H9 (cell line): ENCODE data around the gene FRYL. TPM values are rescaled to one million over a fixed set of nuclear protein-coding genes. Genes with fewer than 3 reads are reported as not detected.

Source experiments
- DNase-seq: peaks from one replicate; pipeline ENCODE4 v3.0.0-alpha.2; 2017
- H2AFZ ChIP-seq: one replicate; pipeline ENCODE4 v1.6.1; 2013; ENCODE audit warnings: mild to moderate bottlenecking, low read length, control low read depth, moderate library complexity
- H2AK5ac ChIP-seq: 2 replicates; pipeline ENCODE4 v1.6.1; 2013; ENCODE audit warnings: low read length, control low read depth, mixed read lengths; ENCODE audit not compliant: insufficient read length
- H2BK120ac ChIP-seq: one replicate; pipeline ENCODE4 v1.6.1; 2013; ENCODE audit warnings: low read depth, mild to moderate bottlenecking, low read length, control low read depth, inconsistent platforms; ENCODE audit not compliant: poor library complexity, severe bottlenecking
- H2BK12ac ChIP-seq: 2 replicates; pipeline ENCODE4 v1.6.1; 2013; ENCODE audit warnings: low read length, control low read depth, mixed read lengths, low read depth; ENCODE audit not compliant: insufficient read length
- H2BK15ac ChIP-seq: 2 replicates; pipeline ENCODE4 v1.6.1; 2013; ENCODE audit warnings: low read depth, low read length, control low read depth
- H2BK20ac ChIP-seq: one replicate; pipeline ENCODE4 v1.6.1; 2013; ENCODE audit warnings: low read depth, mild to moderate bottlenecking, low read length, control low read depth, inconsistent platforms; ENCODE audit not compliant: poor library complexity, severe bottlenecking
- H2BK5ac ChIP-seq: 2 replicates; pipeline ENCODE4 v1.6.1; 2013; ENCODE audit warnings: low read length, control low read depth, mixed read lengths; ENCODE audit not compliant: insufficient read length
- H3K14ac ChIP-seq: 2 replicates; pipeline ENCODE4 v1.6.1; 2013; ENCODE audit warnings: low read length, control low read depth; ENCODE audit not compliant: insufficient read depth
- H3K18ac ChIP-seq: 2 replicates; pipeline ENCODE4 v1.6.1; 2013; ENCODE audit warnings: low read depth, mild to moderate bottlenecking, mixed read lengths, low read length, control low read depth; ENCODE audit not compliant: insufficient read length
- H3K23ac ChIP-seq: 2 replicates; pipeline ENCODE4 v1.6.1; 2013; ENCODE audit warnings: low read length, control low read depth, mixed read lengths, low read depth; ENCODE audit not compliant: insufficient read length
- H3K23me2 ChIP-seq: 2 replicates; pipeline ENCODE4 v1.6.1; 2013; ENCODE audit warnings: low read depth, mild to moderate bottlenecking, mixed read lengths, low read length, control low read depth; ENCODE audit not compliant: insufficient read length, poor library complexity, severe bottlenecking
- H3K27ac ChIP-seq: 2 replicates; pipeline ENCODE4 v1.5.1; 2013; ENCODE audit warnings: low read length, control low read depth, mixed read lengths, low read depth; ENCODE audit not compliant: insufficient read length
- H3K27me3 ChIP-seq: 2 replicates; pipeline ENCODE4 v1.6.1; 2013; ENCODE audit warnings: low read length, control low read depth, inconsistent platforms; ENCODE audit not compliant: insufficient read depth
- H3K4ac ChIP-seq: 2 replicates; pipeline ENCODE4 v1.6.1; 2013; ENCODE audit warnings: low read depth, mild to moderate bottlenecking, control low read depth, inconsistent platforms, low read length, moderate library complexity
- H3K4me1 ChIP-seq: 2 replicates; pipeline ENCODE4 v1.6.1; 2013; ENCODE audit warnings: low read length, control low read depth, inconsistent platforms; ENCODE audit not compliant: insufficient read depth
- H3K4me2 ChIP-seq: 2 replicates; pipeline ENCODE4 v1.6.1; 2013; ENCODE audit warnings: low read length, control low read depth, mixed read lengths; ENCODE audit not compliant: insufficient read length, insufficient read depth
- H3K56ac ChIP-seq: 2 replicates; pipeline ENCODE4 v1.6.1; 2013; ENCODE audit warnings: low read depth, mild to moderate bottlenecking, mixed read lengths, low read length, control low read depth; ENCODE audit not compliant: insufficient read length
- H3K79me1 ChIP-seq: 2 replicates; pipeline ENCODE4 v1.6.1; 2013; ENCODE audit warnings: low read depth, mild to moderate bottlenecking, moderate library complexity, low read length, control low read depth, inconsistent platforms; ENCODE audit not compliant: insufficient read depth, poor library complexity, severe bottlenecking
- H3K79me2 ChIP-seq: 2 replicates; pipeline ENCODE4 v1.6.1; 2013; ENCODE audit warnings: low read length, control low read depth, inconsistent platforms; ENCODE audit not compliant: insufficient read depth
- H3K9ac ChIP-seq: 2 replicates; pipeline ENCODE4 v1.6.1; 2013; ENCODE audit warnings: low read length, control low read depth, mixed read lengths; ENCODE audit not compliant: insufficient read length; ENCODE audit errors: extremely low read depth
- H3K9me3 ChIP-seq: one replicate; pipeline ENCODE4 v1.6.1; 2013; ENCODE audit warnings: low read depth, low read length, inconsistent platforms; ENCODE audit not compliant: control insufficient read depth
- H3T11ph ChIP-seq: one replicate; pipeline ENCODE4 v1.6.1; 2013; ENCODE audit warnings: mild to moderate bottlenecking, low read length, control low read depth, inconsistent platforms
- H4K20me1 ChIP-seq: one replicate; pipeline ENCODE4 v1.6.1; 2013; ENCODE audit not compliant: control insufficient read depth, insufficient read length, insufficient read depth
- H4K5ac ChIP-seq: 2 replicates; pipeline ENCODE4 v1.6.1; 2013; ENCODE audit warnings: low read depth, mild to moderate bottlenecking, mixed read lengths, low read length, control low read depth; ENCODE audit not compliant: insufficient read length
- H4K8ac ChIP-seq: replicated peaks from 2 replicates; pipeline ENCODE4 v1.6.1; 2013; ENCODE audit warnings: low read length, control low read depth, mixed read lengths, low read depth; ENCODE audit not compliant: insufficient read length
- H4K91ac ChIP-seq: 2 replicates; pipeline ENCODE4 v1.6.1; 2013; ENCODE audit warnings: low read depth, mild to moderate bottlenecking, moderate library complexity, mixed read lengths, low read length, control low read depth; ENCODE audit not compliant: insufficient read length
- H3K27ac Mint-ChIP-seq, 3 experiments: 2 replicates in 2 of 3; 3 replicates in 1 of 3; pipeline ENCODE4 v1.8.0; 2020 to 2021; ENCODE audit warnings: mixed read lengths in 3 of 3, mild to moderate bottlenecking in 1 of 3, moderate library complexity in 1 of 3
- H3K27me3 Mint-ChIP-seq: 2 replicates; pipeline ENCODE4 v1.8.0; 2021; ENCODE audit warnings: low read depth, mild to moderate bottlenecking, moderate library complexity, mixed read lengths
- H3K36me3 Mint-ChIP-seq, 3 experiments: 2 replicates in 2 of 3; 3 replicates in 1 of 3; pipeline ENCODE4 v1.8.0; 2020 to 2021; ENCODE audit warnings: low read depth in 3 of 3, mixed read lengths in 3 of 3; ENCODE audit not compliant: insufficient read depth in 1 of 3
- H3K4me1 Mint-ChIP-seq, 2 experiments: 2 replicates each; pipeline ENCODE4 v1.8.0; 2020; ENCODE audit warnings: mixed read lengths in 2 of 2
- H3K4me3 Mint-ChIP-seq, 2 experiments: 2 replicates in 1 of 2; 3 replicates in 1 of 2; pipeline ENCODE4 v1.8.0; 2020 to 2021; ENCODE audit warnings: mild to moderate bottlenecking in 2 of 2, mixed read lengths in 2 of 2, moderate library complexity in 1 of 2
- H3K9me3 Mint-ChIP-seq, 2 experiments: 2 replicates in 1 of 2; 3 replicates in 1 of 2; pipeline ENCODE4 v1.8.0; 2020; ENCODE audit warnings: mild to moderate bottlenecking in 2 of 2, mixed read lengths in 2 of 2, moderate library complexity in 1 of 2
- WGBS: extraction: QIAGEN DNeasy Blood & Tissue Kit; methylation state at CpG from one replicate; pipeline ENCODE4 v1.1.7; 2013; ENCODE audit warnings: missing lambda C conversion rate, low lambda C conversion rate, mixed read lengths; ENCODE audit not compliant: insufficient read length; ENCODE audit errors: extremely low coverage; 5-methylcytosine and 5-hydroxymethylcytosine counted together
- total RNA-seq: library from RNA; stranded (reverse); gene quantifications from 2 replicates; pipeline ENCODE4 v1.2.1, GENCODE V29; 2021
- TF ChIP-seq, protein P1 (sequence below): fragments of 200-600 bp; sonication (generic); conservative IDR thresholded peaks from 3 replicates; pipeline ENCODE4 v1.8.0; 2021; ENCODE audit warnings: antibody characterized with exemption, mild to moderate bottlenecking

Gene FRYL
- total RNA-seq, 1 experiment from 2014 or later, result 31.5 TPM

DNA sequence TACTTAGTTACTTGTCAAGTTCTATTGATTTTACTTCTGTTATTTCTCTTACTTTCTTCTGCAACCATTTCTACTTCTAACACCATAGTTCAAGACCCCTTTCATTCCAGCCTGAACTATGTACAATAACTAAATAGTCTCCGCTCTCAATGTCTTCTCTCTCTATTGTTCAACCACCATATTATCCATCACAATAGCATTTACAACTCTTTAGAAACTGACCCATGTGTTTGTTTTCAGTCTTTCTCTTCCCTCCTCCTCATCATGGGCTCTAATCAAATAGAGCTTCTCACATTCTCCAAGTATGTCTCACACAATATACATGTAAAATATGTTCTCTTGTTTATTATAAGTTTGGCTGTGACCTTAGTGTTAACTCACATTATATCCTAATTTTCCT is 146.4 kb downstream of the FRYL start:
- Histone ChIP-seq H2BK15ac (no peak overlapping the region), H3K4me2 (no peak overlapping the region), H4K5ac (no peak overlapping the region), H3K18ac (no peak overlapping the region), H2AFZ (no peak overlapping the region), H3K4ac (no peak overlapping the region), H2AK5ac (no peak overlapping the region), H3K23ac (no peak overlapping the region), H2BK120ac (no peak overlapping the region), H2BK5ac (no peak overlapping the region), H3K9ac (no peak overlapping the region), H4K20me1 (no peaks in the 10 kb centered on the region), H2BK20ac (no peak overlapping the region), H3K27me3 (no peaks in the 10 kb centered on the region), H4K8ac (no peak overlapping the region), H2BK12ac (no peak overlapping the region), H4K91ac (no peak overlapping the region), H3K27ac (no peak overlapping the region), H3K79me2 (no peaks in the 10 kb centered on the region; the same call in 1 of the 2 replicates), H3K23me2 (no peaks in the 10 kb centered on the region), H3K9me3 (no peaks in the 10 kb centered on the region), H3K4me1 (no peaks in the 10 kb centered on the region), H3K56ac (no peak overlapping the region), H3T11ph (no peak overlapping the region), H3K79me1 (no peaks in the 10 kb centered on the region), H3K14ac (no peak overlapping the region)
- Mint-ChIP-seq H3K4me3 (no peak overlapping the region), H3K27ac (no peak overlapping the region), H3K4me1 (peaks cover 2% of the 10 kb centered on the region in 2 experiments; a peak in 1 of 4 replicates), H3K9me3 (no peaks in the 10 kb centered on the region), H3K27me3 (no peaks in the 10 kb centered on the region), H3K36me3 (peaks cover 0 to 2% (median 0%) of the 10 kb centered on the region in 3 experiments; a peak in 2 of 7 replicates)
- DNase-seq, result no peak
- WGBS, result no CpG with 5 or more reads among the region's 1 CpG
- TF ChIP-seq, protein P1, sequence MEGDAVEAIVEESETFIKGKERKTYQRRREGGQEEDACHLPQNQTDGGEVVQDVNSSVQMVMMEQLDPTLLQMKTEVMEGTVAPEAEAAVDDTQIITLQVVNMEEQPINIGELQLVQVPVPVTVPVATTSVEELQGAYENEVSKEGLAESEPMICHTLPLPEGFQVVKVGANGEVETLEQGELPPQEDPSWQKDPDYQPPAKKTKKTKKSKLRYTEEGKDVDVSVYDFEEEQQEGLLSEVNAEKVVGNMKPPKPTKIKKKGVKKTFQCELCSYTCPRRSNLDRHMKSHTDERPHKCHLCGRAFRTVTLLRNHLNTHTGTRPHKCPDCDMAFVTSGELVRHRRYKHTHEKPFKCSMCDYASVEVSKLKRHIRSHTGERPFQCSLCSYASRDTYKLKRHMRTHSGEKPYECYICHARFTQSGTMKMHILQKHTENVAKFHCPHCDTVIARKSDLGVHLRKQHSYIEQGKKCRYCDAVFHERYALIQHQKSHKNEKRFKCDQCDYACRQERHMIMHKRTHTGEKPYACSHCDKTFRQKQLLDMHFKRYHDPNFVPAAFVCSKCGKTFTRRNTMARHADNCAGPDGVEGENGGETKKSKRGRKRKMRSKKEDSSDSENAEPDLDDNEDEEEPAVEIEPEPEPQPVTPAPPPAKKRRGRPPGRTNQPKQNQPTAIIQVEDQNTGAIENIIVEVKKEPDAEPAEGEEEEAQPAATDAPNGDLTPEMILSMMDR, result no peak
